Testis (tissue), 3 donors: ENCODE results near the gene NCMAP. TPM values are rescaled to one million over a fixed set of nuclear protein-coding genes. Genes with fewer than 3 reads are reported as not detected.

ENCODE experiments used
- DNase-seq: peaks from one replicate; pipeline ENCODE4 v3.0.0-alpha.2; 2019
- H3K27ac ChIP-seq, 2 donors: fragments of 200-600 bp; sonication (generic); one replicate each; pipeline ENCODE4 v1.5.1; 2019
- H3K27me3 ChIP-seq: fragments of 200-600 bp; sonication (generic); one replicate; pipeline ENCODE4 v1.5.1; 2019
- H3K36me3 ChIP-seq: fragments of 200-600 bp; sonication (generic); one replicate; pipeline ENCODE4 v1.5.1; 2017; ENCODE audit warnings: low read depth; ENCODE audit errors: missing control alignments
- H3K4me1 ChIP-seq: fragments of 200-600 bp; sonication (generic); one replicate; pipeline ENCODE4 v1.5.1; 2019
- H3K4me3 ChIP-seq, 2 donors: fragments of 200-600 bp; sonication (generic); one replicate each; pipeline ENCODE4 v1.5.1; 2017 to 2019
- H3K9me3 ChIP-seq: fragments of 200-600 bp; sonication (generic); one replicate; pipeline ENCODE4 v1.5.1; 2017
- POLR2A ChIP-seq: fragments of 450-650 bp; IDR thresholded peaks from one replicate; pipeline ENCODE4 v1.6.1; 2017; ENCODE audit warnings: antibody characterized with exemption, mild to moderate bottlenecking, moderate library complexity
- WGBS, 2 donors: methylation state at CpG; one replicate each; pipeline ENCODE4 v1.1.5; 2018; 5-methylcytosine and 5-hydroxymethylcytosine counted together
- intact Hi-C: fragments of 100-400 bp; cut with DNase I; formaldehyde crosslinking; loops from one replicate; pipeline ENCODE4 v1.15.1; 2023; ENCODE audit warnings: low total_unique reads
- polyA plus RNA-seq: library from polyadenylated mRNA; stranded (reverse); fragments of 350-450 nt; fragmentation: Illumina TruSeq; extraction: RNeasy Lipid Tissue Mini Kit (QIAGEN cat#74804); gene quantifications from one replicate; pipeline ENCODE4 v1.2.3, GENCODE V29; 2014; ENCODE audit warnings: low read depth, low replicate concordance; ENCODE audit not compliant: insufficient read depth
- total RNA-seq, 2 donors: library from RNA; depleted of rRNA; stranded (reverse); fragments of >200 nt; gene quantifications; one replicate each; pipeline ENCODE4 v1.2.3, GENCODE V29; 2016
- TF ChIP-seq, protein P1 (sequence below), 3 experiments: fragments of 450-650 bp in 2 of 3; fragments of 200-600 bp in 1 of 3; sonication (generic) in 1 of 3; IDR thresholded peaks; one replicate each; pipeline ENCODE4 v1.5.1; 2016 to 2019; ENCODE audit warnings: antibody characterized with exemption in 3 of 3, mild to moderate bottlenecking in 2 of 3, moderate library complexity in 1 of 3

The NCMAP gene
- total and polyA plus RNA-seq, 3 donors from 2014 or later, result 0.24 to 1.1 (median 0.26) TPM

DNA sequence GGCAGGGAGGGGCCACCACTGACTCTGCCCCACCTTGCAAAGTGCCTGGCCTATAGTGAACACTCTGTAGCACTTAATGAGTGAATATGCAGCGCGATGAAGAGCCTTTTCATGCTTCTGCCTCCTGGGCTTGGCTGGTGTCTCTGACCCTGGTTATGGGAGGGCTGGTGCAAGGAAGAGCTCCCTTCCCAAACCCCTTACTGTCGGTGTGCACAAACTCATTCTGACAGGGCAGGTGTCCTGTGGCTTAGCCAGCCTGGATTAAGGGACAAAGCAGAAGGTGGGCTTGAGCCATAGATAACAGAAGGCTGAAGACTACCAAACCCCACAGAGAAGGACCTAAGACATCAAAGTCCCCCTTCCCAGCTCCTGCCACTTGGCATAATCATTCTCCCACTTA is 2.0 kb upstream of the NCMAP start:
- Histone ChIP-seq H3K9me3 (no peaks in the 10 kb centered on the region), H3K4me1 (no peaks in the 10 kb centered on the region), H3K27me3 (no peaks in the 10 kb centered on the region), H3K4me3 (no peak overlapping the region), H3K27ac (no peak overlapping the region), H3K36me3 (no peaks in the 10 kb centered on the region)
- DNase-seq, result no peak
- WGBS, 2 donors, result 88 to 90% methylated on average over 3 of the region's 3 CpGs
- no peak for TF ChIP-seq POLR2A
- TF ChIP-seq, protein P1, sequence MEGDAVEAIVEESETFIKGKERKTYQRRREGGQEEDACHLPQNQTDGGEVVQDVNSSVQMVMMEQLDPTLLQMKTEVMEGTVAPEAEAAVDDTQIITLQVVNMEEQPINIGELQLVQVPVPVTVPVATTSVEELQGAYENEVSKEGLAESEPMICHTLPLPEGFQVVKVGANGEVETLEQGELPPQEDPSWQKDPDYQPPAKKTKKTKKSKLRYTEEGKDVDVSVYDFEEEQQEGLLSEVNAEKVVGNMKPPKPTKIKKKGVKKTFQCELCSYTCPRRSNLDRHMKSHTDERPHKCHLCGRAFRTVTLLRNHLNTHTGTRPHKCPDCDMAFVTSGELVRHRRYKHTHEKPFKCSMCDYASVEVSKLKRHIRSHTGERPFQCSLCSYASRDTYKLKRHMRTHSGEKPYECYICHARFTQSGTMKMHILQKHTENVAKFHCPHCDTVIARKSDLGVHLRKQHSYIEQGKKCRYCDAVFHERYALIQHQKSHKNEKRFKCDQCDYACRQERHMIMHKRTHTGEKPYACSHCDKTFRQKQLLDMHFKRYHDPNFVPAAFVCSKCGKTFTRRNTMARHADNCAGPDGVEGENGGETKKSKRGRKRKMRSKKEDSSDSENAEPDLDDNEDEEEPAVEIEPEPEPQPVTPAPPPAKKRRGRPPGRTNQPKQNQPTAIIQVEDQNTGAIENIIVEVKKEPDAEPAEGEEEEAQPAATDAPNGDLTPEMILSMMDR (IDR thresholded peaks at IDR 0.05), result no peak
- intact Hi-C loops, result no loop called here

DNA sequence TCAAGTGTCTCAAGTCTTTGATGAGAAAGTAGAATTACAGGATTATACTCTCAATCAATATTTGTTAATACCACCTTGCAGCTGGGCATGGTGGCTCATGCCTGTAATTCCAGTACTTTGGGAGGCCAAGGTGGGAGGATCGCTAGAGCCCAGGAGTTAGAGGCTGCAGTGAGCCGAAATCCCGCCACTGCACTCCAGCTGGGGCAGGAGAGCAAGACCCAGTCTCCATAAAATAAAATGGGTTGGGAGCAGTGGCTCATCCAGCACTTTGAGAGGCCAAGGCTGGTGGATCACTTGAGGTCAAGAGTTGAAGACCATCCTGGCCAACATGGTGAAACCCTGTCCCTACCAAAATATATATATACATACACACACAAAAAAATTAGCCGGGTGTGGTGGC is 1.2 kb upstream of the NCMAP start:
- Histone ChIP-seq H3K27ac (no peak overlapping the region), H3K36me3 (no peaks in the 10 kb centered on the region), H3K4me3 (no peak overlapping the region), H3K4me1 (no peaks in the 10 kb centered on the region), H3K9me3 (no peaks in the 10 kb centered on the region), H3K27me3 (no peaks in the 10 kb centered on the region)
- intact Hi-C loops, result no loop called here
- WGBS, 2 donors, result 95% methylated on average over 4 of the region's 4 CpGs
- TF ChIP-seq POLR2A, result no peak
- TF ChIP-seq, protein P1 (IDR thresholded peaks at IDR 0.05), result no peak
- DNase-seq, result no peak

DNA sequence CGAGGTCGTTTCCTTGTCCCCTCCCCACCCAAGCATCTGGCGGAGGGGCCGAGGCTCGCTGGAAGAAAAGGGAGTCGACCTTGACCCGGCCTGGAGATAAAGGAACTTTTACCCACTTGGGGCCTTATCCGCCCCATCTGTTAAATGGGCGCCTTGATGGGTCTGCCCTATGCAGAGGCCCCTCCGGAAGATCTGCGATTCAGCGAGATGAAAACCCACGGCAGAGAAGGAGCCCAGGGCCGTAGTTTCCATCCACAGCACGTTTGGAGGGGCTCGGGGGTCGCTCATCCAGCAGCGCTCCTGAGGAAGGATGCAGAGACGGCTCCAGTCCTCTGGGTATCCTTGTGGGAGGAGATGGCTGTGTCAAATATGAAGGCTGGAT is 518 bp downstream of the NCMAP start:
- intact Hi-C loops, result no loop called here
- no peak for TF ChIP-seq POLR2A
- TF ChIP-seq, protein P1 (IDR thresholded peaks at IDR 0.05), result no peak
- H3K4me1 ChIP-seq, result no peaks in the 10 kb centered on the region
- no peaks in the 10 kb centered on the region for H3K36me3 ChIP-seq
- no peak for DNase-seq
- no peak overlapping the region for H3K27ac ChIP-seq
- H3K9me3 ChIP-seq, result no peaks in the 10 kb centered on the region
- 17 to 33% methylated on average over 9 to 19 of the region's 19 CpGs for WGBS, 2 donors
- H3K27me3 ChIP-seq, result no peaks in the 10 kb centered on the region
- H3K4me3 ChIP-seq, result peak overlapping the region in 1 of 2 donors; percentile 9

DNA sequence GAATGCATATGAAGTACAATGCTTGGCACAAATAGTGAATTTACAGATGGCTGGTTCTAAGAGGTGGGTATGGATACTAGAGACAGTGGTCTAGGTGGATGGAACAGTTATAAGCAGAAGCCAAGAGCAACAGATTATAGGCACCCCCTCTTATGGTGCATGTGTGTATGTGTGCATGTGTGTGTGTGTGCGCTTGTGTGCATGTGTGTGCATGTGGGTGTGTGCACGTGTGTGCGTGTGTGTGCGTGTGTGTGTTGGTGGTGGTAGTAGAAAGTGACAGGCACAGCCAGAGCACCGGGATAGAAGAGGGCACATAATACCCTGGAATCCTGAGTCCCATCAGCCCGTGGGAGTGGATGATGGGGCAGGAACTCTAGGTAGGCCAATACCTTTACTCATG is 1.3 kb downstream of the NCMAP start:
- no peaks in the 10 kb centered on the region for H3K36me3 ChIP-seq
- intact Hi-C loops, result no loop called here
- H3K4me3 ChIP-seq, result no peak overlapping the region
- H3K9me3 ChIP-seq, result no peaks in the 10 kb centered on the region
- WGBS, 2 donors, result 89 to 95% methylated on average over 6 of the region's 6 CpGs
- DNase-seq, result no peak
- no peak overlapping the region for H3K27ac ChIP-seq
- TF ChIP-seq, protein P1 (IDR thresholded peaks at IDR 0.05), result no peak
- TF ChIP-seq POLR2A, result no peak
- no peaks in the 10 kb centered on the region for H3K27me3 ChIP-seq
- no peaks in the 10 kb centered on the region for H3K4me1 ChIP-seq

DNA sequence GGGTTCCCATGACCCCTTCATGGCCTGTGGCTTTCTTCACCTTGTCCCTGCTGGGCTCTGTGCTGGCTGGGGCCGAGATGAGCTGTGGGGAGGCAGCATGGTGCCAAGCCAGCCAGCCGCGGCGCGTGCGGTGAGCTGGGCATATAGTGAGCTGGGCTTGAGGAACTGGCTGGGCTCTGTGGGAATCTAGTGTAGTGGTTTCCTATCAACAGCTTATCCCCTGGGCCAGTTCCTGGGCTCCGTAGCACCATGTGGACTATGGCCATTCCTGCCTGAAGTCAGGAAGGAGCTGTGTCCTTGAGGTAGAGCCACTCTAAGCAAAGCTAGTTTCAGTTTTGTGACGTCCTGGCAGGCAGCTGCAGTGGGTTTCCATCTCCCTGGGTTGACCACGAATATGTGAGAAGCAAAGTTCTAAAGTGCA is 1.8 kb downstream of the NCMAP start:
- no peak overlapping the region for H3K27ac ChIP-seq
- no peaks in the 10 kb centered on the region for H3K4me1 ChIP-seq
- H3K4me3 ChIP-seq, result no peak overlapping the region
- intact Hi-C loops, result no loop called here
- H3K27me3 ChIP-seq, result no peaks in the 10 kb centered on the region
- no peaks in the 10 kb centered on the region for H3K9me3 ChIP-seq
- 67 to 71% methylated on average over 9 of the region's 9 CpGs for WGBS, 2 donors
- TF ChIP-seq POLR2A, result no peak
- TF ChIP-seq, protein P1 (IDR thresholded peaks at IDR 0.05), result no peak
- no peaks in the 10 kb centered on the region for H3K36me3 ChIP-seq
- DNase-seq, result no peak
